Thoracic aorta (tissue), 2 donors: ENCODE data around the gene PTPN4. TPM values are rescaled to one million over a fixed set of nuclear protein-coding genes. Genes with fewer than 3 reads are reported as not detected.
"Not testable (repeated sequence)": the region's sequence is repeated elsewhere in the genome, so short reads cannot be mapped to it uniquely, and the experiment has no call there.

Source experiments
- ATAC-seq: fragments of 150-250 bp; one replicate; pipeline ENCODE4 v1.8.0; 2017; ENCODE audit warnings: low read depth; ENCODE audit not compliant: insufficient number of reproducible peaks, low FRiP score
- DNase-seq: peaks from one replicate; pipeline ENCODE4 v3.0.0-alpha.2; 2020; ENCODE audit warnings: low spot score
- H3K27ac ChIP-seq, 2 donors: fragments of 200-600 bp; sonication (generic); 1 replicate in 1 of 2; 2 replicates in 1 of 2; pipeline ENCODE4 v1.5.1; 2016; ENCODE audit warnings: mild to moderate bottlenecking in 2 of 2, moderate library complexity in 2 of 2
- H3K27me3 ChIP-seq: fragments of 200-600 bp; sonication (generic); replicated peaks from 2 replicates; pipeline ENCODE4 v1.6.0; 2016; ENCODE audit warnings: mild to moderate bottlenecking; ENCODE audit not compliant: insufficient read depth
- H3K36me3 ChIP-seq: fragments of 200-600 bp; sonication (generic); one replicate; pipeline ENCODE4 v1.5.1; 2016
- H3K4me1 ChIP-seq, 2 donors: fragments of 200-600 bp; sonication (generic); 1 replicate in 1 of 2; 2 replicates in 1 of 2; pipeline versions ENCODE4 v1.5.1 to v1.6.0; 2016; ENCODE audit warnings: low read depth in 2 of 2, mild to moderate bottlenecking in 1 of 2; ENCODE audit not compliant: control insufficient read depth in 1 of 2
- H3K4me3 ChIP-seq: fragments of 200-600 bp; sonication (generic); 2 replicates; pipeline ENCODE4 v1.5.1; 2016; ENCODE audit warnings: mild to moderate bottlenecking
- H3K9me3 ChIP-seq: fragments of 200-600 bp; sonication (generic); 2 replicates; pipeline ENCODE4 v1.5.1; 2016
- total RNA-seq, 2 donors: library from RNA; depleted of rRNA; stranded (reverse); fragments of >200 nt; gene quantifications; one replicate each; pipeline versions ENCODE4 v1.1.0 to v1.2.3, GENCODE V29; 2016
- TF ChIP-seq, protein P1 (sequence below): fragments of 200-600 bp; sonication (generic); IDR thresholded peaks from one replicate; pipeline ENCODE4 v1.5.1; 2019; ENCODE audit warnings: antibody characterized with exemption

The PTPN4 gene
- total RNA-seq, 2 donors from 2014 or later = 18.5 to 43.3 TPM

DNA sequence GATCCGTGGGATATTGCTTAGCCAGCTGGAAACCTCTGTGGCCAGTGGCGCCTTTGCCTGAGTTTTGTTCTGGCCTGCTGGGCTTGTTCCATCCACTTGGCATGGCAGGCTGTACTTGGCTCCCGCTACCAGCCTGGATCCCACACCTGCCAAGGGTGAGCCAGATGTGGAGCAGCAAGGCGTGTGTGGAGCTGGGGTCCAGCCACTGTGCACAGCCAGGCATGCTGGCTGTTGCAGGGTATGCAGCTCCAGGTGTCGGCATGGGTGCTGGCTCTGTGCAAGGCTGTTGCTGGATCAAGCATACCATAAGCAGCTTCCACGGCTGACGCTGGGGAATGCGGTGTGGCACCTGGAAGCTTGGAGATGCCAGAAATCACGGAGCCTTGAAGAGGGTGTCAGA is 34.5 kb downstream of the PTPN4 start:
- Histone ChIP-seq H3K27ac (no peak overlapping the region), H3K4me1 (no peaks in the 10 kb centered on the region), H3K9me3 (peaks cover 14% of the 10 kb centered on the region), H3K27me3 (no peaks in the 10 kb centered on the region), H3K36me3 (no peaks in the 10 kb centered on the region), H3K4me3 (no peak overlapping the region)
- DNase-seq = no peak
- ATAC-seq = no peak
- TF ChIP-seq, protein P1, sequence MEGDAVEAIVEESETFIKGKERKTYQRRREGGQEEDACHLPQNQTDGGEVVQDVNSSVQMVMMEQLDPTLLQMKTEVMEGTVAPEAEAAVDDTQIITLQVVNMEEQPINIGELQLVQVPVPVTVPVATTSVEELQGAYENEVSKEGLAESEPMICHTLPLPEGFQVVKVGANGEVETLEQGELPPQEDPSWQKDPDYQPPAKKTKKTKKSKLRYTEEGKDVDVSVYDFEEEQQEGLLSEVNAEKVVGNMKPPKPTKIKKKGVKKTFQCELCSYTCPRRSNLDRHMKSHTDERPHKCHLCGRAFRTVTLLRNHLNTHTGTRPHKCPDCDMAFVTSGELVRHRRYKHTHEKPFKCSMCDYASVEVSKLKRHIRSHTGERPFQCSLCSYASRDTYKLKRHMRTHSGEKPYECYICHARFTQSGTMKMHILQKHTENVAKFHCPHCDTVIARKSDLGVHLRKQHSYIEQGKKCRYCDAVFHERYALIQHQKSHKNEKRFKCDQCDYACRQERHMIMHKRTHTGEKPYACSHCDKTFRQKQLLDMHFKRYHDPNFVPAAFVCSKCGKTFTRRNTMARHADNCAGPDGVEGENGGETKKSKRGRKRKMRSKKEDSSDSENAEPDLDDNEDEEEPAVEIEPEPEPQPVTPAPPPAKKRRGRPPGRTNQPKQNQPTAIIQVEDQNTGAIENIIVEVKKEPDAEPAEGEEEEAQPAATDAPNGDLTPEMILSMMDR = no peak

DNA sequence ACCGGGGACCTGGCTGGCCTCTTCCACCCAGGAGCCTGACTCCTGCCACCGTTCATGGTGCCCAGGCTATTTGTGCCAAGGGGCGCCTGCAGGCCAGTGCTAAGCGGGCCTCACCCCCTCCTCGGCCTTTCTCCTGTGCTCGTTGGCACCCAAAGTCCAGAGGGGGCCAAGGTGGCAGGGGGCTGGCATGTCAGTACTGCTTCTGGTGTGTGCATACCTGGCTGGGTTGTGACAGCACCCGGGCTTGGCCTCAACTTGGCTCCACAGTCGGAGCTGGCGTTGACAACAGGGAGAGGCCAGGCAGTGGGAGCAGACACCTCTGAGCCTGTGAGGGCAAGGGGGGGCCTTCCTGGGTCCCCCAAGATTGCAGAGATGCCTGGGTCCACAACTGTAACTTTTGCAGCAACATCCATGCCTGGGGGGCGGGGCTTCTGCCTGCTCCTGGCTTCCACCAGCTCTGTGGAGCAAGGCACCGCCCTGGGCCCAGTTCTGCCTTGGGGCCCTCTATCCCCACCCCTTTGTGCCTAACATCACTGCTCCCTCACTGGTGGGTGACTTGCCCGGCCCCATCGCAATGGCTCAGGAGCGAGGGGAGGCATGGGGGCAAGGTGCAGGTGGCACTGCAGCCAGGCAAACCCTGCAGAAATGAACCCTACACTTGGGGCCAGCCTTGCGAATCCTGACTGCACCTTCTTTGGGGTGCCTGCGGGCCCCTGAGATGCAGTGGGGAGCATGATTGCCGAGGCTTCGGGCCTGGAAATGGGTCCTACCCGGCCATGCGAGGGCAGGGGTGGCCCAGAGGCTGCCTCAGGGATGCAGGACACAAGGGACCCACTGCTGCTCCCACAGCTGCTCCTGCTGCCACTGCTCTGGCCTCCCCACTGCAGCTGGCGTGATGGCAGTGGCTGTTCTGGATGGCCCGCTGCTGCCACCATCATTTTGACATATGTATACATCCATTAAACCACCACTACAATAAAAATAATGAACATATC is 35.9 kb downstream of the PTPN4 start:
- ATAC-seq = no peak

DNA sequence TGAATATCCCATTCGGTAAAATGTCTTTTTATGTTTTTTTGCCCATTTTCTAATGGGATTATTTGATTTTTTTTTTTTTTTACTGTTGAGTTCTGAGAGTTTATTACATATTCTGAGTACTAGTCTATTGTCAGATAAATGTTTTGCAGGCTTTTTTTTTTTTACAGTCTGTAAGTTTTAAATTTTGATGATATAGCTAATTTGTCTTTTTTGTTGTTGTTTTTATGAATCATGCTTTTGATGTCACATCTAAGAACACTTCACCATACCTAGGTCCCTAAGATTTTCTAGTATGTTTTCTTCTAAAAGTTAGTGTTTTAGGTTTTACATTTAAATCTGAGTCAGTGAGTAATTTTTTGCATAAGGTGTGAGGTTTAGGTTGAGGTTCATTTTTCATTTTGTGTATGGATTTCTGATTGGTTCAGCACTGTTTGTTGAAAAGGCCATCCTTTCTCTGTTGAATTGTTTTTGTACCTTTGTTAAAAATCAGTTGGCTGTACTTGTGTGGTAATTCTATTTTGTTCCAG is 40.7 kb downstream of the PTPN4 start:
- ATAC-seq (no peak), DNase-seq (no peak)
- Histone ChIP-seq H3K27me3 (no peaks in the 10 kb centered on the region), H3K9me3 (no peaks in the 10 kb centered on the region), H3K4me1 (no peaks in the 10 kb centered on the region), H3K27ac (no peak overlapping the region), H3K4me3 (no peak overlapping the region), H3K36me3 (no peaks in the 10 kb centered on the region)
- TF ChIP-seq, protein P1 = no peak

More for the DNA sequence above, 35.9 kb downstream of the PTPN4 start:
- H3K9me3 ChIP-seq = peaks cover 2% of the 10 kb centered on the region
- H3K27ac ChIP-seq = no peak overlapping the region
- H3K4me3 ChIP-seq = no peak overlapping the region
- H3K4me1 ChIP-seq = no peaks in the 10 kb centered on the region
- no peak for DNase-seq
- no peaks in the 10 kb centered on the region for H3K27me3 ChIP-seq
- TF ChIP-seq, protein P1 = no peak
- H3K36me3 ChIP-seq = no peaks in the 10 kb centered on the region

DNA sequence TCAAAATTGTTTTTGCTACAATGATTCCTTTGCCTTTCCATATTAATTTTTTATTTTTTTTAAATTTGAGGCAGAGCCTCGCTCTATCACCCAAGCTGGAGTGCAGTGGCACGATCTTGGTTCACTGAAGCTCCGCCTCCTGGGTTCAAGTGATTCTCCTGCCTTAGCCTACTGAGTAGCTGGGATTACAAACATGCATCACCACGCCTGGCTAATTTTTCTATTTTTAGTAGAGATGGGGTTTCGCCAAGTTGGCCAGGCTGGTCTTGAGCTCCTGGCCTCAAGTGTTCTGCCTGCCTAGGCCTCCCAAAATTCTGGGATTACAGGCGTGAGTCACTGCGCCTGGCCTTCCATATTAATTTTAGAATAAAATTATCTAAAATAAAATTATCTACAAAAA is 41.3 kb downstream of the PTPN4 start:
- no peak for ATAC-seq
- no peaks in the 10 kb centered on the region for H3K27me3 ChIP-seq
- H3K9me3 ChIP-seq = no peaks in the 10 kb centered on the region
- no peaks in the 10 kb centered on the region for H3K36me3 ChIP-seq
- no peak overlapping the region for H3K27ac ChIP-seq
- no peak for DNase-seq
- no peak overlapping the region for H3K4me3 ChIP-seq
- H3K4me1 ChIP-seq = no peaks in the 10 kb centered on the region
- TF ChIP-seq, protein P1 = no peak

DNA sequence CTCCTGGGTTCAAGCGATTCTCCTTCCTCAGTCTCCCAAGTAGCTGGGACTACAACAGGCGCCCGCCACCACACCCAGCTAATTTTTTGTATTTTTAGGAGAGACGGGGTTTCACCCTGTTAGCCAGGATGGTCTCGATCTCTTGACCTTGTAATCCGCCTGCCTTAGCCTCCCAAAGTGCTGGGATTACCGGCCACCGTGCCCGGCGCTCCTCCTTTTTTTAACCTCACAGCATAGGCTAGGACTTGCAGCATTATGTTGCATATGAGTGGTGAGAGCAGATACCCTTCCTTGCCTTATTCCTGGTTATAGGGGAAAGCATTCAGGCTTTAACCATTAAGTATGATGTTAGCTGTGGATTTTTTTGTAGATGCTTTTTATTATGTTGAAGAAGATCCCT is 42.3 kb downstream of the PTPN4 start:
- H3K4me3 ChIP-seq, ATAC-seq, DNase-seq, H3K36me3 ChIP-seq, H3K27ac ChIP-seq, H3K4me1 ChIP-seq, H3K9me3 ChIP-seq, H3K27me3 ChIP-seq: not testable (repeated sequence)
